ENCODE data around the gene RBMXL2. TPM values are rescaled to one million over a fixed set of nuclear protein-coding genes. Genes with fewer than 3 reads are reported as not detected.

RBMXL2 gene
- total RNA-seq, 1 experiment from 2014 or later = not detected

DNA sequence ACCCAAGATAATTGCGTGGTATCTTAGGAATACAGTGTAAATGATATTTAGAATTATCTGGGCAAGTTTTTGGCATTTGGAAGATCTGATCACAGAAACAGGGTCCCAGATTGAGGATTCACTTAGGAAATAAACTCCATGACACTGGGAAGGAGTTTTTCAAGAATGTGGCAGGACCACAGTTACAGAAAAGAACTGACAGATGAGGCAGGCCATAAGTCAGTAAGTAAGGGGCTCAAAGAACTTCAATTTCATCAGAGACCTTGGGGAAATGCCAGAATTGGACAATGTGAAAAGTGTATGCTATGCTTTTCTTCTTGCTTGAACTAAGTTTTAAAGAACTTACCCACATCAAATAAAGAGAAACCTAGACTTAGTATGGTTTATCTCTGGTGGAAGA is 49.3 kb downstream of the RBMXL2 start:
- H3K36me3 Mint-ChIP-seq (ENCODE audit: insufficient read depth, unreplicated experiment) = no peaks in the 10 kb centered on the region
- H3K27me3 Mint-ChIP-seq (ENCODE audit: insufficient read depth, unreplicated experiment) = peaks cover 43% of the 10 kb centered on the region
- no peaks in the 10 kb centered on the region for H3K4me1 Mint-ChIP-seq (ENCODE audit: insufficient read depth, unreplicated experiment)
- no peak overlapping the region for H3K4me3 Mint-ChIP-seq (ENCODE audit: unreplicated experiment)
- no peak overlapping the region for H3K27ac Mint-ChIP-seq (ENCODE audit: low read depth, unreplicated experiment)
- ChIA-PET POLR2A (no interaction called here), CTCF (interaction anchor here (0.6 kb wide), 1 partner anchor 304 kb away, joined by 3 read pairs; no protein-coding TSS in a partner anchor)
- intact Hi-C loops (cut with micrococcal nuclease) = no loop called here
- H3K9me3 Mint-ChIP-seq (ENCODE audit: unreplicated experiment) = no peaks in the 10 kb centered on the region
- BruUV-seq (replicated peaks) = no TSS peak
- TF ChIP-seq, protein P1, sequence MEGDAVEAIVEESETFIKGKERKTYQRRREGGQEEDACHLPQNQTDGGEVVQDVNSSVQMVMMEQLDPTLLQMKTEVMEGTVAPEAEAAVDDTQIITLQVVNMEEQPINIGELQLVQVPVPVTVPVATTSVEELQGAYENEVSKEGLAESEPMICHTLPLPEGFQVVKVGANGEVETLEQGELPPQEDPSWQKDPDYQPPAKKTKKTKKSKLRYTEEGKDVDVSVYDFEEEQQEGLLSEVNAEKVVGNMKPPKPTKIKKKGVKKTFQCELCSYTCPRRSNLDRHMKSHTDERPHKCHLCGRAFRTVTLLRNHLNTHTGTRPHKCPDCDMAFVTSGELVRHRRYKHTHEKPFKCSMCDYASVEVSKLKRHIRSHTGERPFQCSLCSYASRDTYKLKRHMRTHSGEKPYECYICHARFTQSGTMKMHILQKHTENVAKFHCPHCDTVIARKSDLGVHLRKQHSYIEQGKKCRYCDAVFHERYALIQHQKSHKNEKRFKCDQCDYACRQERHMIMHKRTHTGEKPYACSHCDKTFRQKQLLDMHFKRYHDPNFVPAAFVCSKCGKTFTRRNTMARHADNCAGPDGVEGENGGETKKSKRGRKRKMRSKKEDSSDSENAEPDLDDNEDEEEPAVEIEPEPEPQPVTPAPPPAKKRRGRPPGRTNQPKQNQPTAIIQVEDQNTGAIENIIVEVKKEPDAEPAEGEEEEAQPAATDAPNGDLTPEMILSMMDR (IDR thresholded peaks at IDR 0.05; ENCODE audit: unreplicated experiment) = no peak
- no peak for DNase-seq (ENCODE audit: unreplicated experiment)

Other genes starting within 250 kb of the RBMXL2 start
- gene OR10A5, start 243.3 kb upstream of the RBMXL2 start, total RNA-seq (2022) = not detected in 2 replicates
- not detected in 2 replicates for gene OR10A2, start 225.9 kb upstream of the RBMXL2 start, total RNA-seq (2022)
- not detected in 2 replicates for gene OR10A4, start 212.4 kb upstream of the RBMXL2 start, total RNA-seq (2022)
- 0.37 and 0.56 TPM in 2 replicates for gene OR2D2, start 196.5 kb upstream of the RBMXL2 start, total RNA-seq (2022)
- not detected in 2 replicates for gene OR2D3, start 168.0 kb upstream of the RBMXL2 start, total RNA-seq (2022)
- 9.2 and 11.1 TPM in 2 replicates for gene ZNF215, start 162.6 kb upstream of the RBMXL2 start, total RNA-seq (2022)
- 3.1 and 4.2 TPM in 2 replicates for gene ZNF214, start 68.7 kb upstream of the RBMXL2 start, total RNA-seq (2022)
- gene NLRP14, start 68.5 kb upstream of the RBMXL2 start, total RNA-seq (2022) = not detected in 2 replicates
- gene SYT9, start 162.9 kb downstream of the RBMXL2 start, total RNA-seq (2022) = not detected in 2 replicates

All from MCF 10A (cell line).